Effector memory CD4-positive, alpha-beta T cell (primary cell): ENCODE data around the gene SCAF11.

Source experiments
- DNase-seq, 3 donors: peaks; one replicate each; pipeline ENCODE4 v3.0.0-alpha.2; 2020
- H3K27ac ChIP-seq: 2 replicates; pipeline ENCODE4 v1.7.0; 2013; ENCODE audit warnings: mild to moderate bottlenecking, low read length, moderate library complexity; ENCODE audit not compliant: insufficient read depth, poor library complexity, severe bottlenecking
- H3K27me3 ChIP-seq: replicated peaks from 2 replicates; pipeline ENCODE4 v1.7.0; 2013; ENCODE audit warnings: mild to moderate bottlenecking, low read length; ENCODE audit not compliant: insufficient read depth, control insufficient read depth, poor library complexity, severe bottlenecking
- H3K36me3 ChIP-seq: 2 replicates; pipeline ENCODE4 v1.7.0; 2013; ENCODE audit warnings: mild to moderate bottlenecking, low read length, moderate library complexity; ENCODE audit not compliant: control insufficient read depth, insufficient read depth
- H3K4me1 ChIP-seq: 2 replicates; pipeline ENCODE4 v1.7.0; 2013; ENCODE audit warnings: low read length, mild to moderate bottlenecking; ENCODE audit not compliant: control insufficient read depth, insufficient read depth, poor library complexity, severe bottlenecking
- H3K4me3 ChIP-seq: 2 replicates; pipeline ENCODE4 v1.7.0; 2013; ENCODE audit warnings: low read length, low read depth, mild to moderate bottlenecking; ENCODE audit not compliant: insufficient read depth, poor library complexity, severe bottlenecking
- H3K9me3 ChIP-seq: 2 replicates; pipeline ENCODE4 v1.7.0; 2013; ENCODE audit warnings: mild to moderate bottlenecking, low read length, moderate library complexity; ENCODE audit not compliant: control insufficient read depth

SCAF11 gene

DNA sequence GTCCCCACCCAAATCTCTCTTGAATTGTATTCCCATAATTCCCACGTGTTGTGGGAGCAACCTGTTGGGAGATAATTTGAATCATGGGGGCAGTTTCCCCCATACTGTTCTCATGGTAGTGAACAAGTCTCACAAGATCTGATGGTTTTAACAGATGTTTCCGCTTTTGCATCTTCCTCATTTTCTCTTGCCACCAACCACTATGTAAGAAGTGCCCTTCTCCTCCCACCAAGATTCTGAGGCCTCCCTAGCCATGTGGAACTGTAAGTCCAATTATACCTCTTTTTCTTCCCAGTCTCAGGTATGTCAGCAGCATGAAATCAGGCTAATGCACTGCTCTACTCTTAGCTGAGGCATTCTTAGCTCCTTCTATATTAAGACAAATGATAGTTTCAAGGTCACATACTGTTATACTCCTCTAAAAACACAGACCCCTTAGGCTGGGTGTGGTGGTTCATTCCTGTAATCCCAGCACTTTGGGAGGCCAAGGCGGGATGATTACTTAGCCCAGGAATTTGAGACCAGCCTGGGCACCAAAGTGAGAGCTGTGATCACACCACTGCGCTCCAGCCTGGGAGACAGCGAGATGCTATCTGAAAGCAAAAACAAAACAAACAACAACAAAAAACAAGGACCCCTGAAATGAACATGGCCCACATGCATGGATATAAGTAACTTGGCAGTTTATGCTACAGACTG, 3.6 kb downstream of the SCAF11 start:
- Histone ChIP-seq H3K4me3 (no peak overlapping the region), H3K4me1 (peaks cover 24% of the 10 kb centered on the region), H3K9me3 (no peaks in the 10 kb centered on the region), H3K27ac (no peak overlapping the region), H3K36me3 (no peaks in the 10 kb centered on the region), H3K27me3 (no peaks in the 10 kb centered on the region)
- DNase-seq, result no peak

DNA sequence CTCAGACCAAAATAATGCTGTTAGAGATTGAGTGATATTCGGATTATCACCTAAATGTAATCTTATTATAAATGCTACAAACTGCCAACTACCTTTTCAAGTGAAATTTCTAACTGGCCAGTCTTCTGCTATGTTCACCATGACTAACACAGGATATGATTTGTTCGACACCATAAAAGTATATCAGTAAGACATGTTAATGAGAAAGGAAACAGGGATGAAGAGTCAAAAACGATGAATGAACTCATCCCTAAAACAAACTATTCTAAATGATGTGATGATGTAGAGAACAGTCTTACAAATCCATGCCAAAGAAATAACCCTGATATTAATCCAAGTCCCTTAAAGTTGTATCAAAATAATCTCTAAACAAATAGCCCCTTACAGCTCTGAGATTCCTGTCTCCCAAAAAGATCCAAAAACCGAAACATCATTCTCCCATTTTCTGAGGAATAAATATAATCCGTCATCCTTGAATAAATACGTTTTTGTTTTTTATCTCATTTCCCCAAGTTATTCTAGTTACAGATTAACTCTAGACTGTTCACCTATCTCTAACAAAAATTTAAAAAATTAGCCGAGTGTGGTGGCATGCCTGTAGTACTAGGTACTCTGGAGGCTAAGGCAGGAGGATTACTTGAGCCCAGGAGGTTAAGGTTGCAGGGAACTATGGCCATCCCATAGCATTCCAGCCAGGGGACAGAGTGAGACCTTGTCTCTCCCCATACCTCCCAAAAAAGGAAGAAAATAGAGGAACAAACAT, 9.1 kb downstream of the SCAF11 start:
- H3K27ac ChIP-seq, result no peak overlapping the region
- peaks cover 18% of the 10 kb centered on the region for H3K4me1 ChIP-seq

DNA sequence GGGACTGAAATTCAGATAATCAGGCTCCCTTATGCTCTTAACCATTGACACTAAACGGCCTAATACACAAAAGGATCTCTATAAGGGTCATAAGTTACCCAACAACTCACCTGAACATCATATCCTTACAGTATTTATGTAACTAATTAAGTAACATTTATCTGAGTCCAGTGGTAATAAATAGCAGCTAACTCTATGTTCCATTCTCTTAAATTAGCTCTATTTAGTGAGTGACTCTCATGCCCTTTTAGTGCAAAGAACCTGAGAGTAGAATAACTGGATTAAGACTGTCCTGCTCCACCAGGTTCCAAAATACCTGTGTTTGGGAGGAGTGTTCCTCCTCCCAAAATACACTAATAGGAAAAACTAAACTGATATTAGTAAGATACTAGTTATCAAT, 9.8 kb downstream of the SCAF11 start:
- Histone ChIP-seq H3K27me3 (no peaks in the 10 kb centered on the region), H3K27ac (no peak overlapping the region), H3K9me3 (no peaks in the 10 kb centered on the region), H3K36me3 (no peaks in the 10 kb centered on the region), H3K4me1 (peaks cover 18% of the 10 kb centered on the region), H3K4me3 (no peak overlapping the region)
- DNase-seq, result no peak

More for the DNA sequence above, 9.1 kb downstream of the SCAF11 start:
- Histone ChIP-seq H3K9me3 (no peaks in the 10 kb centered on the region), H3K27me3 (no peaks in the 10 kb centered on the region), H3K36me3 (no peaks in the 10 kb centered on the region), H3K4me3 (no peak overlapping the region)
- DNase-seq, result no peak

DNA sequence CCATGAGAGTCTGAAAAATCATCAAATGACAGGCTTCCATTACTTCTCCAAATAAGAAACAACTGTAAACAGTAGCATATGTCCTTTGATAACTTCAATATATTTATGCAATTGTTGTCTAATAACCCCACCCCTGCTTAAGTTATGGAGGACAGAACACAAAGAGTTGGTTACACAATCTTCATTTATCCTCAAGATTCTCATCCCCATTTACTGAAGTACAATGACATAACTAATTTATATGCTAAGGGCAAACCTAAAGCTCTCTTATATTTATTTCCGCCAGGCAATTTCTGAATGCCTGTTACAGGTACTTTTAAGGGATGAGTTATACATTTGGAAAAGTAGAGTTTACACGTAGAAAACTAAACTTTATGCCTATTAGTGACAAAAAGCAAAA, 12.3 kb downstream of the SCAF11 start:
- Histone ChIP-seq H3K4me1 (peaks cover 17% of the 10 kb centered on the region), H3K9me3 (no peaks in the 10 kb centered on the region), H3K27ac (no peak overlapping the region), H3K36me3 (no peaks in the 10 kb centered on the region), H3K4me3 (no peak overlapping the region), H3K27me3 (no peaks in the 10 kb centered on the region)
- no peak for DNase-seq

DNA sequence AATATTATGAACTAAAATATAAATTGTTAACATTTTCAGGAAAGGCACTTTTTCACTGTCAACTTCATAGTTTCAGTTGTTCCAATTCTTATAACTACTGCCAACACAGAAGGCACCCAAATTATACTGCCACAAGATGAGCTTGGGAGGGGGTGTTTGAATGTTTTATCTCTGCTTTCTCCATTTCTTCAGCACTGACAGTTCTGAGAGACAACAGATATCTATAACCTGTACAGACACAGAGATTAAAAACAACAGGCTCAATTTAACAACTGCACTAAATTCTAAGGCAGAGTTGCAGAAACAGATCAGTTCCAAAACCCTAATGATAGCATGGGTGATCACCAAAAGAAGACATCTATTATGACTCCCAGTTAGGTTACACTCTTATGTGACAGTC, 12.8 kb downstream of the SCAF11 start:
- Histone ChIP-seq H3K27ac (no peak overlapping the region), H3K36me3 (no peaks in the 10 kb centered on the region), H3K27me3 (no peaks in the 10 kb centered on the region), H3K4me1 (peaks cover 12% of the 10 kb centered on the region), H3K9me3 (no peaks in the 10 kb centered on the region), H3K4me3 (no peak overlapping the region)
- DNase-seq, result no peak

DNA sequence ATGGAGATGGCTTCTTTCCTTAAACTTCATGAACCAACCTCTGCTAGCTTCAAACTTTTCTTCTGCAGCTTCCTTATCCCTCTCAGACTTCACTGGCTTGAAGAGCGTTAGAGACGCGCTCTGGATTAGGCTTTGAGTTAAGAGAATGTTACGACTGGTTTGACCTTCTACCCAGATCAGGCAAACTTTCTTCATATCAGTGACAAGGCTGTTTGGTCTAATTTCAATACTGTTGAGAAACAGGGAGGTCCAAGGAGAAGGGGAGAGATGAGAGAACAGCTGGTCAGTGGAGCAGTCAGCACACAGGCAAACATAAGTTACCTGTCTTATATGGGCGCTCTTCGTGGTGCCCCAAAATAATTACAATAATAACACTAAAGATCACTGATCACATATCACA, 14.9 kb downstream of the SCAF11 start:
- peaks cover 6% of the 10 kb centered on the region for H3K36me3 ChIP-seq
- H3K9me3 ChIP-seq, result no peaks in the 10 kb centered on the region
- no peak for DNase-seq
- H3K4me3 ChIP-seq, result no peak overlapping the region
- H3K4me1 ChIP-seq, result peaks cover 11% of the 10 kb centered on the region
- H3K27me3 ChIP-seq, result no peaks in the 10 kb centered on the region
- no peak overlapping the region for H3K27ac ChIP-seq

DNA sequence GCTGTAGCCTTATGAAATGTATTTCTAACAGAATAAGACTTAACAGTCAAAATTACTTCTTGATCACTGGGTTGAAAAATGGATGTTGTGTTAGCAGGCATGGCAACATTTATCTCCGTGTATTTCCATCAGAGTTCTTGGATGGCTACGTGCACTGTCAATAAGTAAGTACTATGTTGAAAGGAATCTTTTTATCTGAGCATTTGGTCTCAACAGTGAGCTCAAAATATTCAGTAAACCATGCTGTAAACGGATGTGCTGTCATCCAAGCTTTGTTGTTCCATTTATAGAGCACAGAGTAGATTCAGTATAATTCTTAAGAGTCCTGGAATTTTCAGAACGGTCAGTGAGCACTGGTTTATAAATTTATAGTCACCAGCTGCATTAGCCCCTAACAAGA, 15.5 kb downstream of the SCAF11 start:
- H3K27ac ChIP-seq, result no peak overlapping the region
- DNase-seq, result no peak
- H3K9me3 ChIP-seq, result no peaks in the 10 kb centered on the region
- H3K36me3 ChIP-seq, result peaks cover 6% of the 10 kb centered on the region
- H3K27me3 ChIP-seq, result no peaks in the 10 kb centered on the region
- H3K4me1 ChIP-seq, result peaks cover 5% of the 10 kb centered on the region
- no peak overlapping the region for H3K4me3 ChIP-seq

DNA sequence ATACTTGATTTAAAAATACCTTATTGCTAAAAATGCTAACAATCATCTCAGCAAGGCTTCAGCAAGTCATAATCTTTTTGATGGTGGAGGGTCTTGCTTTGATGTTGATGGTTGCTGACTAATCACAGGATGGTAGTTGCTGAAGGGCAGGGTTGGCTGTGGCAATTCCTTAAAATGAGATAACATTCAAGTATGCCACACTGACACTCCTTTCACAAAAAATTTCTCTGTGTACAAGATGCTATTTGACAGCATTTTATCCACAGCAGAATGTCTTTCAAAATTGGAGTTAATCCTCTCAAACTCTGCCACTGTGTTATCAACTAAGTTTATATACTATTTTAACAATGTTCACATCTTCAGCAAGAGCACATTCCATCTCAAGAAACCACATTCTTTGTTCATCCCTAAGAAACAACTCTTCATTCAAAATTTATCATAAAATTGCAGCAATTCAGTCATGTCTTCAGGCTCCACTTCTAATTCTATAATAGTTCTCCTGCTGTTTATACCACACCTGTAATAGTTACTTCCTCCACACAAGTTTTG, 16.1 kb downstream of the SCAF11 start:
- H3K9me3 ChIP-seq, result no peaks in the 10 kb centered on the region
- peaks cover 6% of the 10 kb centered on the region for H3K36me3 ChIP-seq
- no peak overlapping the region for H3K27ac ChIP-seq
- H3K27me3 ChIP-seq, result no peaks in the 10 kb centered on the region
- peaks cover 5% of the 10 kb centered on the region for H3K4me1 ChIP-seq
- no peak overlapping the region for H3K4me3 ChIP-seq
- no peak for DNase-seq

DNA sequence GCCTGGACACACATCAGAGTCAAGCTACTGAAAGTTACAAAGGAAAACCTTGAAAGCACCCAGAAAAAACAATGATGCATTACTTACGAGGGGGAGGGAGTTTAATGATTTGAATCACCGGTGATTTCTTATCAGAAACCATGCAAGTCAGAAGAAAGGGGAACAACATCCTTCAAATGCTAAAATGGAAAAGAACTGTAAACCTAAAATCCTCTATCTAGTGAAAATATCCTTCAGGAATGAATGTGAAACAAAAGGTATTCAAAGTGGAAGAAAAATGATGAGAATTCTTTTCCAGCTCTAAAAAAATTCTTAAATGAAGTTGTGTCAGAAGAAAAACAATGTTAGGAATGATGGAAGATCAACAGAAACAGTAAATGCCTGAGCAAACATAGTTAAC, 16.8 kb downstream of the SCAF11 start:
- Histone ChIP-seq H3K27ac (no peak overlapping the region), H3K4me1 (peaks cover 2% of the 10 kb centered on the region)
- DNase-seq, result no peak

DNA sequence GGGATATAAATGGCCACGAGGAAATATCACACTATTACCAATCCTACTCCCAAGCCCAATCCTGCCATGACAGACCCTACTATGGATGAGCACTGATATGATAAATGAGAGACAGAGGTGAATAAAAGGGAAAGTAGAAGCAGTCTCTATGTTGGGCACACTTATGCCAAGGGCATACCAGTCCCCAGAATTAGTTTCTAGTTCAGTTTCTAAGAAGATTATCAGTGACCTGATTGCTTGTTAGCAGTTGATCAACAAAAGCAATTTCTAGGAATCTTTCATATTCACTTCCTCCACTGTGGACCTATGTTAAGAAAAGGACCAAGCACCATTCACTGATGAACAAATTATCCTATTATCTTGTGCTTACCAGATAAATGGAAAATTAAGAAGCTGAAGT, 20.0 kb downstream of the SCAF11 start:
- Histone ChIP-seq H3K36me3 (peaks cover 6% of the 10 kb centered on the region), H3K27ac (no peak overlapping the region), H3K27me3 (no peaks in the 10 kb centered on the region), H3K9me3 (no peaks in the 10 kb centered on the region), H3K4me1 (no peaks in the 10 kb centered on the region), H3K4me3 (no peak overlapping the region)
- no peak for DNase-seq

More for the DNA sequence above, 16.8 kb downstream of the SCAF11 start:
- Histone ChIP-seq H3K4me3 (no peak overlapping the region), H3K36me3 (peaks cover 6% of the 10 kb centered on the region), H3K27me3 (no peaks in the 10 kb centered on the region), H3K9me3 (no peaks in the 10 kb centered on the region)
